ENCODE results near the gene TICRR.

DNA sequence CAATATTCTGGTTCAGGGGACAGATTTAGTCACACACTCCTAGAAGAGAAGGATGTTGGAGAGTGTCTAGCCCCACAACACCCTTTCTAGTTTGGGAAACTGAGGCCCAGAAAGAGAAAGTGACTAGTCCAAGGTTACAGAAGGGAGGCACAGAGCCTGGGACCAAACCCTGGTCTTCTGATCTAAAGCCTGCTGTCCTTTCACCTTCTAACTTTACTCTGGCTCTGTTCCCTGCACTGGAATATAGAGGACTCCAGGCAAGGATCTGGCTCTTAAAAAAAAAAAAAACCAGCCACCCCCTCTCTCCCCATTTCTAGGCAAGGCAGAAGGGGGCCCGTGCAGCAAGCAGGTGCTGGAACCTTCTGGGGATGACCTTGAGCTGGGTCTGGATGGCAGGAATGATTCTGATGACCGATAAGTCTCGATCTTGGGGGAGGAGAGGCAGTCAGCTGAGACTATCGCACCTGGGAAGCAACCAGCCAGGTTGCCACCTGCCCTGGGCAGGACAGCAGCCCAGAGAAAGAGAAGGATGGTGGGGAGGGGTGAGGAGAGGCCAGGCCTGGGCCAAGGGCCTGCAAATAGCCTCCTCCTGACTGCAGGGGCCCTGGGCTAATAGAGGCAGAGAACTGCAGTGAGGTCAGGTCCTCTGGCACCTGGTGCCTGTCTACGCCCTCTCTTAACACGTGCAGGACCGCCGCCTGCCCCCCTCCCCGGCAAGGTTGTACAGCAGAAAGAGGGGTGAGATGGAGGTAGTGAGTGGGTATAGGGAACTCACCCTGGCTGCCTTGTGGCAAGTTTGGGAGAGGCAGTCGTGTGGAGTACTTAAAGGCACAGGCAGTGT lies 48.4 kb upstream of the TICRR start:
- no peak for TF ChIP-seq LEF1 (IDR thresholded peaks at IDR 0.05; ENCODE audit: borderline replicate concordance)
- TF ChIP-seq ELF4 (IDR thresholded peaks at IDR 0.05), result no peak
- no peak for TF ChIP-seq L3MBTL2 (conservative IDR thresholded peaks at IDR 0.05)
- no peak for TF ChIP-seq SP1 (IDR thresholded peaks at IDR 0.05)
- TF ChIP-seq BHLHE40 (IDR thresholded peaks at IDR 0.05; ENCODE audit: borderline replicate concordance), result no peak
- TF ChIP-seq SUZ12 (IDR thresholded peaks at IDR 0.05), result no peak
- TF ChIP-seq TARDBP (IDR thresholded peaks at IDR 0.05), result no peak
- no peak for TF ChIP-seq ARNT (IDR thresholded peaks at IDR 0.05)
- TF ChIP-seq FOXK2 (IDR thresholded peaks at IDR 0.05), result no peak
- TF ChIP-seq, protein P1, sequence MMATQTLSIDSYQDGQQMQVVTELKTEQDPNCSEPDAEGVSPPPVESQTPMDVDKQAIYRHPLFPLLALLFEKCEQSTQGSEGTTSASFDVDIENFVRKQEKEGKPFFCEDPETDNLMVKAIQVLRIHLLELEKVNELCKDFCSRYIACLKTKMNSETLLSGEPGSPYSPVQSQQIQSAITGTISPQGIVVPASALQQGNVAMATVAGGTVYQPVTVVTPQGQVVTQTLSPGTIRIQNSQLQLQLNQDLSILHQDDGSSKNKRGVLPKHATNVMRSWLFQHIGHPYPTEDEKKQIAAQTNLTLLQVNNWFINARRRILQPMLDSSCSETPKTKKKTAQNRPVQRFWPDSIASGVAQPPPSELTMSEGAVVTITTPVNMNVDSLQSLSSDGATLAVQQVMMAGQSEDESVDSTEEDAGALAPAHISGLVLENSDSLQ (IDR thresholded peaks at IDR 0.05), result no peak
- no peak for TF ChIP-seq FOXM1 (IDR thresholded peaks at IDR 0.05; ENCODE audit: borderline replicate concordance)
- no peak for TF ChIP-seq HDGF (IDR thresholded peaks at IDR 0.05; ENCODE audit: borderline replicate concordance)
- TF ChIP-seq ZNF384 (IDR thresholded peaks at IDR 0.05), result no peak
